ENCODE results near the gene NDFIP2.
"Not testable (repeated sequence)": the region's sequence is repeated elsewhere in the genome, so short reads cannot be mapped to it uniquely, and the experiment has no call there.

NDFIP2 gene

GRCh38 chr13:79571147-79571546 lies 90.2 kb downstream of the NDFIP2 start:
- Histone ChIP-seq H3K27me3 (replicated peaks; ENCODE audit: control insufficient read depth, insufficient read depth, low read length) (no peaks in the 10 kb centered on the region), H3K9me3 (ENCODE audit: control insufficient read depth, low read length) (peaks cover 2% of the 10 kb centered on the region), H3K4me3 (ENCODE audit: low read length) (no peak overlapping the region), H3K9ac (ENCODE audit: low read length) (no peak overlapping the region), H3K36me3 (ENCODE audit: control insufficient read depth, insufficient read depth, low read length, severe bottlenecking) (no peaks in the 10 kb centered on the region), H3K4me1 (ENCODE audit: control insufficient read depth, insufficient read depth, low read length) (no peaks in the 10 kb centered on the region)
- no peak for DNase-seq (ENCODE audit: low read depth)

- not testable (repeated sequence) for DNase-seq (ENCODE audit: low read depth); H3K36me3 ChIP-seq (ENCODE audit: control insufficient read depth, insufficient read depth, low read length, severe bottlenecking)
Measured at GRCh38 chr13:79573892-79574291, 92.9 kb downstream of the NDFIP2 start.

GRCh38 chr13:79581870-79582315 lies 100.9 kb downstream of the NDFIP2 start:
- H3K9me3 ChIP-seq (ENCODE audit: control insufficient read depth, low read length): peaks cover 26% of the 10 kb centered on the region
- no peaks in the 10 kb centered on the region for H3K27me3 ChIP-seq (replicated peaks; ENCODE audit: control insufficient read depth, insufficient read depth, low read length)
- no peak overlapping the region for H3K4me3 ChIP-seq (ENCODE audit: low read length)
- peak overlapping the region; percentile 13 for H3K9ac ChIP-seq (ENCODE audit: low read length)
- H3K4me1 ChIP-seq (ENCODE audit: control insufficient read depth, insufficient read depth, low read length): peaks cover 17% of the 10 kb centered on the region
- no peaks in the 10 kb centered on the region for H3K36me3 ChIP-seq (ENCODE audit: control insufficient read depth, insufficient read depth, low read length, severe bottlenecking)
- DNase-seq (ENCODE audit: low read depth): peak; percentile 62

More at GRCh38 chr13:79573892-79574291, 92.9 kb downstream of the NDFIP2 start:
- H3K9ac ChIP-seq (ENCODE audit: low read length); H3K27me3 ChIP-seq (replicated peaks; ENCODE audit: control insufficient read depth, insufficient read depth, low read length); H3K4me1 ChIP-seq (ENCODE audit: control insufficient read depth, insufficient read depth, low read length); H3K4me3 ChIP-seq (ENCODE audit: low read length); H3K9me3 ChIP-seq (ENCODE audit: control insufficient read depth, low read length): not testable (repeated sequence)

GRCh38 chr13:79582896-79583295 lies 101.9 kb downstream of the NDFIP2 start:
- H3K9ac ChIP-seq (ENCODE audit: low read length): no peak overlapping the region
- peaks cover 25% of the 10 kb centered on the region for H3K9me3 ChIP-seq (ENCODE audit: control insufficient read depth, low read length)
- no peaks in the 10 kb centered on the region for H3K27me3 ChIP-seq (replicated peaks; ENCODE audit: control insufficient read depth, insufficient read depth, low read length)
- no peak for DNase-seq (ENCODE audit: low read depth)
- no peaks in the 10 kb centered on the region for H3K36me3 ChIP-seq (ENCODE audit: control insufficient read depth, insufficient read depth, low read length, severe bottlenecking)
- H3K4me3 ChIP-seq (ENCODE audit: low read length): no peak overlapping the region
- peaks cover 17% of the 10 kb centered on the region for H3K4me1 ChIP-seq (ENCODE audit: control insufficient read depth, insufficient read depth, low read length)

GRCh38 chr13:79585033-79585432 lies 104.1 kb downstream of the NDFIP2 start:
- no peak overlapping the region for H3K4me3 ChIP-seq (ENCODE audit: low read length)
- no peak for DNase-seq (ENCODE audit: low read depth)
- peaks cover 27% of the 10 kb centered on the region for H3K4me1 ChIP-seq (ENCODE audit: control insufficient read depth, insufficient read depth, low read length)
- no peaks in the 10 kb centered on the region for H3K36me3 ChIP-seq (ENCODE audit: control insufficient read depth, insufficient read depth, low read length, severe bottlenecking)
- H3K27me3 ChIP-seq (replicated peaks; ENCODE audit: control insufficient read depth, insufficient read depth, low read length): no peaks in the 10 kb centered on the region
- no peak overlapping the region for H3K9ac ChIP-seq (ENCODE audit: low read length)
- H3K9me3 ChIP-seq (ENCODE audit: control insufficient read depth, low read length): peaks cover 19% of the 10 kb centered on the region

GRCh38 chr13:79589603-79590393 lies 108.8 kb downstream of the NDFIP2 start:
- Histone ChIP-seq H3K9me3 (ENCODE audit: control insufficient read depth, low read length) (peaks cover 11% of the 10 kb centered on the region), H3K27me3 (replicated peaks; ENCODE audit: control insufficient read depth, insufficient read depth, low read length) (no peaks in the 10 kb centered on the region), H3K4me3 (ENCODE audit: low read length) (peak overlapping the region; percentile 72), H3K9ac (ENCODE audit: low read length) (peak overlapping the region; percentile 47), H3K36me3 (ENCODE audit: control insufficient read depth, insufficient read depth, low read length, severe bottlenecking) (no peaks in the 10 kb centered on the region), H3K4me1 (ENCODE audit: control insufficient read depth, insufficient read depth, low read length) (peaks cover 40% of the 10 kb centered on the region)
- no peak for DNase-seq (ENCODE audit: low read depth)

- no peaks in the 10 kb centered on the region for H3K27me3 ChIP-seq (replicated peaks; ENCODE audit: control insufficient read depth, insufficient read depth, low read length)
- no peak for DNase-seq (ENCODE audit: low read depth)
- peaks cover 7% of the 10 kb centered on the region for H3K9me3 ChIP-seq (ENCODE audit: control insufficient read depth, low read length)
- peaks cover 40% of the 10 kb centered on the region for H3K4me1 ChIP-seq (ENCODE audit: control insufficient read depth, insufficient read depth, low read length)
- peak overlapping the region; percentile 72 for H3K4me3 ChIP-seq (ENCODE audit: low read length)
- H3K9ac ChIP-seq (ENCODE audit: low read length): peak overlapping the region; percentile 47
- no peaks in the 10 kb centered on the region for H3K36me3 ChIP-seq (ENCODE audit: control insufficient read depth, insufficient read depth, low read length, severe bottlenecking)
Measured at GRCh38 chr13:79590394-79590676, 109.4 kb downstream of the NDFIP2 start.

GRCh38 chr13:79591493-79591892 lies 110.5 kb downstream of the NDFIP2 start:
- H3K36me3 ChIP-seq (ENCODE audit: control insufficient read depth, insufficient read depth, low read length, severe bottlenecking): no peaks in the 10 kb centered on the region
- H3K9me3 ChIP-seq (ENCODE audit: control insufficient read depth, low read length): no peaks in the 10 kb centered on the region
- H3K27me3 ChIP-seq (replicated peaks; ENCODE audit: control insufficient read depth, insufficient read depth, low read length): no peaks in the 10 kb centered on the region
- H3K4me3 ChIP-seq (ENCODE audit: low read length): no peak overlapping the region
- DNase-seq (ENCODE audit: low read depth): no peak
- peaks cover 40% of the 10 kb centered on the region for H3K4me1 ChIP-seq (ENCODE audit: control insufficient read depth, insufficient read depth, low read length)
- H3K9ac ChIP-seq (ENCODE audit: low read length): no peak overlapping the region

- H3K36me3 ChIP-seq (ENCODE audit: control insufficient read depth, insufficient read depth, low read length, severe bottlenecking): no peaks in the 10 kb centered on the region
- H3K9me3 ChIP-seq (ENCODE audit: control insufficient read depth, low read length): no peaks in the 10 kb centered on the region
- peak overlapping the region; percentile 37 for H3K4me3 ChIP-seq (ENCODE audit: low read length)
- no peaks in the 10 kb centered on the region for H3K27me3 ChIP-seq (replicated peaks; ENCODE audit: control insufficient read depth, insufficient read depth, low read length)
- peak overlapping the region; percentile 35 for H3K9ac ChIP-seq (ENCODE audit: low read length)
- peaks cover 40% of the 10 kb centered on the region for H3K4me1 ChIP-seq (ENCODE audit: control insufficient read depth, insufficient read depth, low read length)
- no peak for DNase-seq (ENCODE audit: low read depth)
Measured at GRCh38 chr13:79593121-79593520, 112.2 kb downstream of the NDFIP2 start.

- H3K9ac ChIP-seq (ENCODE audit: low read length): no peak overlapping the region
- DNase-seq (ENCODE audit: low read depth): peak; percentile 49
- H3K4me1 ChIP-seq (ENCODE audit: control insufficient read depth, insufficient read depth, low read length): peaks cover 40% of the 10 kb centered on the region
- H3K9me3 ChIP-seq (ENCODE audit: control insufficient read depth, low read length): no peaks in the 10 kb centered on the region
- peak overlapping the region; percentile 37 for H3K4me3 ChIP-seq (ENCODE audit: low read length)
- no peaks in the 10 kb centered on the region for H3K36me3 ChIP-seq (ENCODE audit: control insufficient read depth, insufficient read depth, low read length, severe bottlenecking)
- H3K27me3 ChIP-seq (replicated peaks; ENCODE audit: control insufficient read depth, insufficient read depth, low read length): no peaks in the 10 kb centered on the region
Measured at GRCh38 chr13:79593641-79594275, 112.8 kb downstream of the NDFIP2 start.

GRCh38 chr13:79600146-79600545 lies 119.2 kb downstream of the NDFIP2 start:
- not testable (repeated sequence) for H3K4me3 ChIP-seq (ENCODE audit: low read length); H3K9me3 ChIP-seq (ENCODE audit: control insufficient read depth, low read length); H3K9ac ChIP-seq (ENCODE audit: low read length); DNase-seq (ENCODE audit: low read depth); H3K27me3 ChIP-seq (replicated peaks; ENCODE audit: control insufficient read depth, insufficient read depth, low read length); H3K36me3 ChIP-seq (ENCODE audit: control insufficient read depth, insufficient read depth, low read length, severe bottlenecking)
- H3K4me1 ChIP-seq (ENCODE audit: control insufficient read depth, insufficient read depth, low read length): peaks cover 19% of the 10 kb centered on the region
